Liver (tissue), 3 donors: ENCODE results near the gene CERS4.

Experiments
- ATF3 ChIP-seq: IDR thresholded peaks from 2 replicates; pipeline ENCODE4 v1.6.1; 2016; ENCODE audit warnings: antibody characterized with exemption
- CTCF ChIP-seq: fragments of 150-350 bp; IDR thresholded peaks from 2 replicates; pipeline ENCODE4 v1.5.1; 2017; ENCODE audit warnings: improper control_type of control experiment, low read depth, low read length; ENCODE audit not compliant: missing input control
- GABPA ChIP-seq, 2 donors: IDR thresholded peaks in 1 of 2; conservative IDR thresholded peaks in 1 of 2; 2 replicates each; pipeline ENCODE4 v1.6.1; 2016; ENCODE audit warnings: antibody characterized with exemption in 2 of 2, mild to moderate bottlenecking in 1 of 2, moderate library complexity in 1 of 2
- JUND ChIP-seq, 2 donors: IDR thresholded peaks; 2 replicates each; pipeline ENCODE4 v1.6.1; 2016; ENCODE audit warnings: antibody characterized with exemption in 2 of 2
- MAX ChIP-seq: IDR thresholded peaks from 2 replicates; pipeline ENCODE4 v1.6.1; 2016; ENCODE audit warnings: antibody characterized with exemption
- RAD21 ChIP-seq, 2 donors: IDR thresholded peaks; 2 replicates each; pipeline ENCODE4 v1.6.1; 2016; ENCODE audit warnings: antibody characterized with exemption in 2 of 2, mild to moderate bottlenecking in 2 of 2
- REST ChIP-seq: IDR thresholded peaks from 2 replicates; pipeline ENCODE4 v1.6.1; 2016; ENCODE audit warnings: antibody characterized with exemption, mild to moderate bottlenecking
- TAF1 ChIP-seq: conservative IDR thresholded peaks from 2 replicates; pipeline ENCODE4 v1.6.1; 2016; ENCODE audit warnings: antibody characterized with exemption, mild to moderate bottlenecking
- YY1 ChIP-seq: IDR thresholded peaks from 2 replicates; pipeline ENCODE4 v1.6.1; 2016; ENCODE audit warnings: antibody characterized with exemption, mild to moderate bottlenecking
- ZBTB33 ChIP-seq: IDR thresholded peaks from 2 replicates; pipeline ENCODE4 v1.6.1; 2016; ENCODE audit warnings: antibody characterized with exemption
- donor health status: healthy.
- donor health status: healthy.

GRCh38 chr19:8194528-8195267 lies 14.5 kb upstream of the CERS4 start:
- TF ChIP-seq TAF1 (no peak), MAX (no peak), CTCF (no peak), JUND (IDR thresholded peaks at IDR 0.05) (no peak), REST (no peak), RAD21 (IDR thresholded peaks at IDR 0.05) (no peak), YY1 (no peak), GABPA (IDR thresholded peaks at IDR 0.05 in 1 of 2, conservative IDR thresholded peaks at IDR 0.05 in 1 of 2) (no peak), ZBTB33 (no peak), ATF3 (no peak)
